Islet of Langerhans (tissue), 1 donor: ENCODE data around the gene TMEM269.
"Not testable (repeated sequence)": the region's sequence is repeated elsewhere in the genome, so short reads cannot be mapped to it uniquely, and the experiment has no call there.

Experiments
- FAIRE-seq: peaks from one replicate; lab custom pipeline; 2011; peaks lifted over from hg19 to GRCh38; lab: Jason Lieb, UNC

Gene TMEM269

DNA sequence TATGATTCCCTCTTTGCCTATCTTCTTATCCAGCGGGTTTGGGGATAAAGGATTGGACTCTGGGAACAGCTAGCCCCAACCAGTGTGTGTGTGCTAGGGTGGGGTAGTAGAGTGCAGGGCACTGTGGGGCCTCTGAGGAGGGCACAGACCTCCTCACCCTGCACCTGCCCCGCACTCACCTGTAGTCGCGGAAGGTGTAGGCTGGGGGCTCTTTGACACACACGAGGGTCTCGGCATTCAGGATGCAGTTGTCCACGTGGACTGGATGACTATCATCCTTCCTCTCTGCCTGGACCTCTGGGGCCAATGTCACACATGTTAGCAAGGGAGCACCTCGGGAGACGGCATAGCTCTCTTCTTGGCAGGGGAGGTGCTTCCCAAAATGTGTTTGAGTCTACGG, 36.8 kb upstream of the TMEM269 start:
- FAIRE-seq, result no peak

DNA sequence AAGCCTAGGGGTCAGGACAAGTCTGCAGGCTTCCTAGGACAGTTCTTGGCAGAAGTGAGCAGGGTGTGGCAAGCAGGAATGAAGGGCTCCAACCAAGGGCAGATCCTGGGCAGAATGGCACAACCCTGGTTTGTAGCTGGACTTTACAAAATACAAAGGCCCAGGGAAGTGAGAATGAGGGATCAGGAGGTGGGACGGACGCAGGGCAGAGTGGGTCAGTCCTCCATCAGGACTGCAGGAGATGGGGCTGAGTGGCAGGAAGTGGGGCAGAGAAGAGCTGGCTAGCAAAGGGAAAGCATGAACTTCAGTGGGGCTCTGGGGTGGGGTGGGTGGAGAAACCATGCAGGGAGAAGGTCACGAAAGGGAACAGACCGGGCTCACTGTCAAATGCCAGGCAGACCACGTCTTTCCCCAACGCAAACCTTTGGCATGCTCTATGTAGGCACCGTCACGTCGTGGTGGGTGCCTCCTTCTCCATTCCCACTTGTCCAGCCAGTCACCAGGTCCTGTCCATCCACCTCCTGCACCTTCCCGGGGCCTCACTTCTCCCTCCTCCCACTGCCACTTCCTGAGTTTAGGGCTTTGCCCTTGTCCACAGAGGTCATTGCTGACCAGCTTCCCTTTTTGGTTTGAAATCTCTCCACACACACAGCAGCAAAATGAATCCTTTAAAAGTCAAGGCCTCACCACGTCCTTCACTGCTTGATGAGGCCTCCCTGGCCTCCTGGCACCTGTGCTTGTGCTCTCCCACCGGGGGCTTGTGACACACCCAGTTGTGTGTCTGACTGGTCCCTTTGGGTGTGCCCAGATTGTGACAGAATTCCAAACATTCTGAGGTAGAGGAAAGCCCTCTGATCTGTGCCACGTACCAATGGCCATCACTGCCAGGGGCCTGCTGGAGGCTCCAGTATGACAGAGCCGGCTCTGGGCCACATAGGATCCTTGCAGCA, 36.1 kb upstream of the TMEM269 start:
- FAIRE-seq, result no peak

DNA sequence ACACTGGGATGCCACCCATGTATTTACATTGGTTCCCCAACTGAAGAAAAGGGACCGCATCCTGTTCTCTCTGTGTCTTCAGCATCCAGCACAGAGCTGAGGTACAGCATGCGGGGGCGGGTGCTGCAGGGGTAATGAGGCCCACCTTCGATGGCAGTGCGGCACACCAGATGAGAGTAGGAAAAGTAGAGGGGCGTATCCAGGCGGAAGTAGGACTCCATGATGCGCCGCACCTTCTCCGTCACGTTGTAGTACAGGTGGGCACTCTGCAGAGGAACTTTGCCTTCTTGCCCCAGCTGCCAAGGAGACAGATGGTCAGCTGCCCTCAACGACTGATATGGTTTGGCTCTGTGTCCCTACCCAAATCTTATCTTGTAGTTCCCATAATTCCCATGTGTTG, 34.8 kb upstream of the TMEM269 start:
- no peak for FAIRE-seq

DNA sequence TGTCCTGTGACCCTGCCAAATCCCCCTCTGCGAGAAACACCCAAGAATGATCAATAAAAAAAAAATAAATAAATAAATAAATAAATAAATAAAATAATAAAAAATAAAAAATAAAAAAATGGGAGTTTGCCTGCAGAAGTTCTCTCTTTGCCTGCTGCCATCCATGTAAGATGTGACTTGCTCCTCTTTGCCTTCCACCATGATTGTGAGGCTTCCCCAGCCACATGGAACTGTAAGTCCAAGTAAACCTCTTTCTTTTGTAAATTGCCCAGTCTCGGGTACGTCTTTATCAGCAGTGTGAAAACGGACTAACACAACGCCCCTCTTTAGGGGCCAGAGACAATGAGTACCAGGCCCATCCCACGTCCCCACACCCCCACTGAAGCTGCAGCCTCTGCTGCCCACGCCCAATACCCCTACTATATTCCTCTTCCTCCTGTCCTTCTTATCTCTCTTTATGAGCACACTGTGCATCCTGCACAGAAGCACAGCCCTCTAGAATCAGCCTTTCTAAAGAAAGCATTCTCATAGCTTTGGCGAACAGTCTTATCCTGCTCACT, 33.2 kb upstream of the TMEM269 start:
- FAIRE-seq, result not testable (repeated sequence)

DNA sequence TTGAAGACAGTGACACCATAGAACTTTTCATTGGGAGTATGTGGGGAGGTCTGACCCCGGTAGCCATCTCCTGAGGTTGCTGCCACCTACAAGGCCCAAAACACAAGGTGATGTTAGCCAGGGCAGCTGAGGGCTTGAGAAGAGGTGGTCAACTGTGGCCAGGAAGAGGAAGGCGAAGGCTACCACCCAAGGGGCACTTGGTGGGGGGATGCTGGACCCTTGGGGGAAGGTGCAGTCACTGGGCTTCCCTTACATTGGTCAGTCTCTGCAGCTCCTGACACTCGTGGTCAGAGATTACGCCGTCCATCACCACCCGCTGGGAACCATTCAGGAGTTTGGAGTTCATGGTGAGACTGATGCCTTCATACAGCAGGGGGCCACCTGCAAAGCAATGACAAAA, 32.5 kb upstream of the TMEM269 start:
- FAIRE-seq, result no peak

DNA sequence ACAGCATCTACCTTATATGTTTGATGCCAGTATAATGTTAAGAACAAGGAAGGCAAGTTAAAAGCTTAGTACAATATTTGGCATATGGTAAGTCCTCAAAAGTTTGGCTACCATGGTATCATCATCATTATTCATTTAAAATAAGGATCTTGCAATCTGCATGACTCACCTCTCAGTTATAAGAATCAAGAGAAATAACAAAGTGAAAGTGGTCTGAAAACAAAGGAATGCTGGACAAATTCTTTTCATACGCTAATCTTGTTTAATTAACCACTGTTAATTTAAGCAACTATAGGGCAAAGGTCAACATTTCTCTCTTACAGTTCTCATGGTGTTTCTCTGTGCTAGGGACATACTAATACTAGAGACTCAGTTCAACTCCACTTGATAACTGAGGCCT, 31.7 kb upstream of the TMEM269 start:
- no peak for FAIRE-seq

DNA sequence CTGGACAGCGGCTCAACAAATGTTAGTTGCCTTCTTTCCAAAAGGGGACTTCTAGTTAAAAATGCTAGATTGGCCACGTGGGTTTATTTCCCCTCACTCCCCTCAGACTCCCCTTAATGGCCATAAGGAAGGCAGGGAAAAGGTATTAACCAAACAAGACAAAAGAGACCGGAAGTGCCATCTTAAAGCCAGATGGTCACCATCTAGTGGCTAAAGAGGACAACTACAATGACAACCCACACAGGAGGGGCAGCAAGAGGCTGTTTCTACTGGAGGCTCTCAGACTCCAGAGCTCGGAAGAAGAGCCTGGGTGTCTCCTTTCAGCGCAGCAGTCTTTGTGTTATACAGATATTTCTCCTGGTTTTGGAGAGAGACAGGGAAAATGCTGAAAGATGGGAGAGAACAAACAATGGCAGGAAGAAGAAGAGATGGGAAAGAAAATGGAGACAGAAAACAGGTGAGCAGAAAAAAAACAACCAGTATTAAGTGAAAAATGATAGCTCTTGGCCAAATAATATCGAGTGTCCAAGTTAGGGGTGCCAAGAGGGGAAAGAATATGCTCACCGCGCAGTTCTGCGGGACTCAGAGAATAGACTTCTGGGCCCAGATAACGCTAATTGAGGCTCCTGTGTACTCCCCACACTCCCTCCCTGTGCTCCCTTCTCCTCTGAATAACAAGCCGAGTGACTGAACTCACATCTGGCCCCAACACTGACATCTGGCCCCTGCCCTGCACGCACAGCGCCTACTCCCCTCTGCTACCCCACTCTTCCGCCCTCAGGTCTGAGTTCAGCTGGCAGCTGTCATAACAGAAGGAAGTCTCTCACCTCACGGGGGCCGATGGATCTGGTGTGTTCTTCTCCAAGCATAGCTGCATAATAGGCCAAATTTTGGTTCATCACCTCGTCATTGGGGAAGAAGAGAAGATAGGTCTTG, 27.6 kb upstream of the TMEM269 start:
- no peak for FAIRE-seq

DNA sequence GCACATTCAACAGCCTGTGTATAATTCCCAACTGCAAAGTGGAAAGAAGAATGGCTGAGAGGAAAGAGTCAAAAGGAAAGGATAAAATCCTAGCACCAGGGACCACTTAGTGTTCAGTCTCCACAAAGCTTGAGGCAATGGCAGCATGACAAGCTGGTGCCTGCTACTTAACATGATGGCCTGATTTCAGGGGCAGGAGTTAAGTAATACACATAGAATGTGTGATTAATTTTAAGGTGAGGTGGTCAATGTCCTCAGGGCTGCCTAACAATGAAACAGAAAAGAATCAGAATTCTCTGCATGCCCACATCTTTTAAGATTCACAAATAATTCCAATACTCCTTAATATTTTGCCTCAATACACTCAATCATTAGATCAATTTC, 26.9 kb upstream of the TMEM269 start:
- FAIRE-seq, result no peak

DNA sequence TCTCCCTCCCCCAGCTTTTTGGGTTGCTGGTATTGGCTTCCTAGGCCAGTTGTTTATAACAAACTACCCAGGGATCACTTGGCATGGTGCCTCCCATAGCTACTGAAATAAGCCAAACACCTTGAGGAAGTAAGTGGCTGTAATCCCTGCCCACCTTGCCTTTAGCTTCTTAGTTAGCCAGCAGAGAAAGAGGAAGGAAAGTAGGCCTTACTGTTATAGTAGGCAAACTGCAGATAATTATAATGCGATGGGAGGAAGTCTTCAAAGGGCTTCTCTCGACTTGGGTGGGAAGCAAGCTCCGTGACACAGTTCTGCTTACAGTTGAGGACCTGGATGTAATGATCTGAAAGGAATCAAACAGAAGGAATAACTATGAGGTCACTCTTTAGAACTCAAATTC, 26.1 kb upstream of the TMEM269 start:
- no peak for FAIRE-seq

DNA sequence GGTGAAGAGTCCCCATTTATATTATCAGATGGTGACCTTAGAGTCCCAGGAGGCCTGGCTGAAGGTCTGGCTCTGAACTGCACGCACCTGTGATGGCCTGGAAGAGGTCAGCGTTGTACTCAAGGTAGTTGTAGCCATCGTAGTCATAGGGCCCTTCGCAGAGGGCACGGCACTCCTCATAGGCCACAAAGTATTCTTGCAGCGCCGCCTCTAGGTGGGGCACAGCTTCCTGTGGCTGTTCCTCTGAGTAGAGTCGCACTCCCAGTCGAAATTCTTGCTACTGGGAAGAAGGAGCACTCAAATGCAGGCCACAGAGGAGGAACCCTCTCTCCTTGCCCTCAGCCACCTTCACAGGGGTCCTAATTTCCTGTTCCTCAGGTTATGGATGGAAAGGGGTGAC, 25.7 kb upstream of the TMEM269 start:
- no peak for FAIRE-seq

DNA sequence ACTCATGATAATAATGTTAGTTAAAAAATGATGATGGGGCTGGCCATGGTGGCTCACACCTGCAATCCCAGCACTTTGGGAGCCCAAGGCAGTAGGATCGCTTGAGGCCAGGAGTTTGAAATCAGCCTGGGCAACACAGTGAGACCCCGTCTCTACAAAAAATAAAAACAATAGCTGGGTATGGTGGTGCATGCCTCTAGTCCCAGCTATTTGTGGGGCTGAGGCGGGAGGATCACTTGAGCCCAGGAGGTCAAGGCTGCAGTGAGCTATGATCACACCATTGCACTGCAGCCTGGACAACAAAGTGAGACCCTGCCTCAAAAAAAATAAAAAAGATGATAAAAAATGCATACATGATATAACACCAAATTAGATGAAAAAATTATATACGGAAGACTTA, 23.2 kb upstream of the TMEM269 start:
- FAIRE-seq, result no peak

DNA sequence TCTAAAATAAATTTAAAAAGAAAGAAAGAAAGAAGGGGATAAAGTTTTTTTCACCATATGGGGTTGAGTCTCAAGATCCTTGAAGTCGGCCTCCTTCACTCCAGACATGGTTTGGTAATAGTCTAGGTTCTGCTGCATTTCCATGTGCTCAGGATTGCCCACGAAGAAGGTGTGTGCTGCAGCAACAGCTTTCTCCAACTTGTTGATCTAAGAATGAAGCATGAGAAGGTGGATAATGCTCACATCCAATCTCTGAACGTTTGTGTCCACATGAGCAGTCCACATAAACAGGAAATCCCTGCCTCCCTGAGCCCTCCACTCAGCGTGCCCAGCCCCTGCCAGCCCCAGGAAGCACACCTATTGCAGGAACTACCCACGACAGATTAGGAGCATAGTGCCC, 22.5 kb upstream of the TMEM269 start:
- no peak for FAIRE-seq

DNA sequence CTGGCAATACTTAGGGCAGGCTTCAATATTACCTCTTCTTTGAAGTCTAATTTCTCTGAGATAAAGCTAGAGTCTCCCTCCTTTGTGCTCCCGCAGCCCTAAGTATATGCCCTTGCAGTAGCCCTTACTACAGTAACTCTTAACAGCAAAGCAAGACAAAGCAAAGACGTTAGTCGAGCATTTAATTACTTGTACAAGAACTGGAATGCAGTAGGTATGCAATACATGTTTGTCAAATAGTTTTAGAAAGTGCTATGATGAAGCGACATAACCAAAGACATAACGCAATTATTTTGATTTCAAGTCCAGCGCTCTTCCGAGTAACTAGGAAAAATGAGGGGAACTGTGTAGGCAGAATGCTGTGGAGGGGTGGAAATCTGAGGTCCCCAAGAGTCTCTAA, 19.5 kb upstream of the TMEM269 start:
- no peak for FAIRE-seq

DNA sequence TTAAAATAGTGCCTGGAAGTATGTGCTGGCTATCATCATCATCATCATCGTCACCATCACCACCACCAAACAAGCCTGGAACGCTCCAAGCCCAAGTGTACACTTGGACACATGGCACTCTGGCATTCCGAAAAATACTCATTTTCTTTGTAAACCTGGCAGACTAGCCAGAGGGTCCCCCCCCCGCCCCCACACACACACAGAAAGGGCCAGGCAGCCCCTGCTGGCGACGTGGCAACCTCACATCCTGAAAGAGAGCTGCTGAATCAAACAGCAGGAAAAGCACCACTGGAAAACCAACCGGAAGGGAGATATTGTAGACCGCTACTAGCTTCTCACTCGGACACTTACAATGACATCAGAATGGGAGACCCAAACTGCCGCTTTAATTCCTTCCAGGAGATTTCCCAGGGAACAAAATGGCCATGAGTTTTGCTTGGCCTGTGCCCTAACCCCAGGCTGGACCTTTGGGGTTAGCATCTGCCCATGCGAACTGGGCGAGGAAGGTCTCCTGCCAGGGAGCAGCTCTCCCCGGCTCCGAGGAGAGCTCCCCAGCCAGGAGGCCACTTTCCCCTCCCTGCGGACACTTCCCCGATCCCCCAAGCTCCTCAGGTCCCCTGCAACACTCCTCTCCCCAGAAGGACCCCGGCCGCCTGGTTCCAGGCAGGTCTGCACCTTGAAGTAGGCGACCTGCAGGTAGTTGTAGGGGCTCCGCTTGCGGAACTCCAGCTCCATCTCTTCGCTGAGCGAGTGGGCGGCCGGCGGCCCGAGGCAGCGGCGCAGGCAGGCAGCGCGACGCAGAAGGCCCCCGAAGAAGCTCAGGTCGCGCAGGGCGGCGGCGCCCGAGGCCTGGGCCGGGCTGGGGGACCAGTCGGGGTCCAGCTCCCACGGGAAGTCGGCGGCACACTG, 18.7 kb upstream of the TMEM269 start:
- FAIRE-seq, result no peak

DNA sequence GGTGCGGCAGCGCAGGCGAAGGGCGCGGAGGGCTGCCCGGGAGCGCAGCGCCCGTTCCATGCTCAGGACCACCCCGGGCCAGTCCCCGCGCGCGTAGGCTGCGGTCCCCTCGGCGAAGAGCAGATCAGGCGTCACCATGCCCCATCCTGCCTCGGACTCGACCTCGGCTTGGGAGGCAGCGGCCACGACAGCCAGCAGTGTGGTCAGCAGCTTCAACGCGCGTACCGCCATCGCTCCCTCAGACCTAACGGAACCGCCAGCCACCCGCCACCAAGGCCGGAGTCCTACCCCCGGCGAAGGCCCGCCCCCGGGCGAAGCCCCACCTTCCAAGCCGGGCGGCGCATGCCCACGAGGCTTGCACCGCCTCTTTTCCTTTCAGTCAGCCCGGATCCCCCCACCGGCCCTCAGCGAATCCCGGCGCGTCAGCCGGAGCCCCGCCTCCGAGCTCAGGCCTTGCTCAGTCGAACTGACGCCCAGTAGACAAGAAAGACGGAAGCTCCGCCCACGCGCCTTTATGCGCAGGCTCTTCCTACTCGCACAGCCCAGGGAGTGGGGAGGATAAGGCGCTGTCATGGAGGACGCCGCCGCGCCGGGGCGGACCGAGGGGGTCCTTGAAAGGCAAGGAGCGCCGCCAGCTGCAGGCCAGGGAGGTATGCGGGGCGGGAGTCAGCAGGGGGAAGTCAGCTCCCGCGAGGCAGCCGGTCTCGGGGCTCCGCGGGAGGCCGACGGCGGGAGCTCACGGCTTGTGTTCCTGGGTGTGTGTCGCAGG, 17.9 kb upstream of the TMEM269 start, which contains the start of the genes C1orf50 and P3H1:
Gene C1orf50, plus strand, starts transcription at position 509 of the 769 bp plus-strand sequence. Its CDS starts 63 bp downstream, at position 572.
Gene P3H1, minus strand, starts transcription at position 288 of the 769 bp plus-strand sequence. Its CDS starts 57 bp downstream, at position 231.
- FAIRE-seq, result no peak

DNA sequence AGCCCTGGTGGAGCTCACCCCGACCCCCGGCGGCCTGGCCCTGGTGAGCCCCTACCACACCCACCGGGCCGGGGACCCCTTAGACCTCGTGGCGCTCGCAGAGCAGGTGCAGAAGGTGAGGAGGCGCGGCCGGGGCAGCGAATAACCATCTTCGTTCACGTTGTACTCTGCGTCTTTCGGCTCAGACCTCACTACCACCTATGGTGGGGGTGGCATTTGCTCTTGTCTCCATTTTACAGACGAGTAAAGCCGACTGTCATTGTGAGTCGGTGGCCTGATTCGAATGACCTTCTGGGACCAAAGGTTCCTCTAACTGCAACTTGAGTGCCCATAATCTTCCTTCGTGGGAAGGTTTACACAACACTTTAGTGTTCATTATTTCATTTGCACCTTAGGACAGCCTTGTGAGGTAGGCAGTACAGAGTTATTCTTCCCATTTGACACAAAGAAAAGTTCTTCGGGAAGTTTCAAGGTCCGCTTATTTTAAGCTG, 17.2 kb upstream of the TMEM269 start:
- FAIRE-seq, result no peak

DNA sequence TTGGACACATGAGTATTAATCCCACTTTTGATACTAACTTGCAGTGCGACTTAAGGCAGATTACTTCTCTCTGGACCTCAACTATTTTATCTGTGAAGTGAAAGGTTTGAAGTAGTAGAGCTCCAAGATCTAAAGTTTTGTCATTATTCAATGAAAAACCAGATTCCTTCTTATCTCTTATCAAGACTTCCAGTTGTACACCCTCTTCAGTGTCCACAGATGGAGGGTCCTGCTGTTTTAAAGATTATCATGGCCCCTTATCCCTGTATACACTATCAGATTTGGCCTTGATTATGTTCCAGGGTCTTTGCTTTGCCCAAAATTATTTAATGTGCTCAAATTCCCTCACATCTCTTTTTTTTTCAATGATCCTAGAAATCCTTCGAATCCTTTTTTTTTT, 16.6 kb upstream of the TMEM269 start:
- FAIRE-seq, result no peak

DNA sequence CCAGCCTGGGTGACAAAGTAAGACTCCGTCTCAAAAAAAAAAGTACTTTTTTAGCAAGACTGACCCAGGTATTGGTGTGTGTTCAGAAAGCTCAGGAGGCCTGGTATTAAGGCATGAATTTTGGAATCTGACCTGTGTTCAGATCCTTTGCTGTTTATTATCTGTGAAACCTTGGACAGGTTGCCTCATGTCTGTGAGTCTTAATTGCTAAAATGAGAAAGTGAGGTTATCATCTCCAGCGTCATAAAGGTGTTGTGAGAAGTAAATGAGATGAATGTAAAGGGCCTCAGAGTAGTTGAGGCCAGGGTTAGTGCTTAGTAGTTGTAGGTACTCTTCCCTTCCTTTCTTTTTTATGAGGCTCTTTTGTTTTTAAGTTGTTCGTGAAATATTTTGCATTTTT, 15.0 kb upstream of the TMEM269 start:
- FAIRE-seq, result no peak

DNA sequence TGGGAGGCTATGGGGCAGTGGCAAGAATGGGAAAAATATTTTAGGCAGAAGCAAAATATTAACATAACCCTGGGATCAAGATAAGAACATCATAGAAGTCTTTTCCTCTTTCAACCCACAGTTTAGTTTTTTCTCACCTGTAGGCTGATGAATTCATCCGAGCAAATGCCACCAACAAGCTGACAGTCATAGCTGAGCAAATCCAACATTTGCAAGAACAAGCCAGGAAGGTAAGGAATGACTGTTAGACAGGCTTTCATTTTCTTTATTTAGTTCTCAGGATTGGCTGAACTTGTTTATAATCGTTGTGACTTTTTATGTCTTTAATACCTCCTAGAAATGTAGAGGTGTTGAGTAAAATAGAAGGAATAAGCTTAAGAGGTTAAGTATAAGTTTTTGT, 11.4 kb upstream of the TMEM269 start:
- FAIRE-seq, result no peak

DNA sequence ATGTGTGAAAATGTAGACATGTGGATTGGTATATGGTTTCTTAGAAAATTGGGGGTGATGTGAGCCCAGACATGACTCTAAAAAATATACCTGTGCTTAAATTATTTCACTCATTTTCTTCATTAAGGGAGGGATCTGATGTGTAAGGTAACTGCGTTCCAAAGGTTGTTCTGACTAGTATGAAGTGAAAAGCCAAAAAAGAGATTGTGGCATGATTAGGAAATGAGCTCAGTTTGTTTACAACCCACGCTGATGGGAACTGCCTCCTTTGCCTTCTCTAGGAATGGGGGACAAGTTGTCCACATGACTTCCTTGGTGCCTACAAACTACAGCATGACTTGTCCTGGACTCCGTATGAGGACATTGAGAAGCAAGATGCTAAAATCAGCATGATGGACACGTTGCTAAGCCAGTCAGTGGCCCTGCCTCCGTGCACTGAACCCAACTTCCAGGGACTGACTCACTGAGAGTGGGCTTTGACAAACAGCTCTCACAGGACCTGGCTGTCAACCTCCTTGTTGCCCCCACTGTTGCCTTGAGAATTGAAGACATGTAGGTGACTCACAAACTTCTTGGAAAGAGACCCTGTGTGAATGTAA, 9.8 kb upstream of the TMEM269 start:
- FAIRE-seq, result no peak
